GM23338 (cell line): ENCODE data around the gene TNFRSF19. TPM values are rescaled to one million over a fixed set of nuclear protein-coding genes. Genes with fewer than 3 reads are reported as not detected.

ENCODE experiments used
- ATAC-seq: fragments of 200-7000 bp; cut with Tn5 transposase; 3 replicates; pipeline ENCODE4 v1.9.1; 2020
- DNase-seq: peaks from one replicate; pipeline ENCODE4 v3.0.0-alpha.2; 2015; ENCODE audit warnings: low spot score
- H2AFZ ChIP-seq: fragments of 200-600 bp; sonication (generic); 2 replicates; pipeline ENCODE4 v1.8.0; 2016; ENCODE audit warnings: antibody characterized with exemption, mild to moderate bottlenecking, moderate library complexity
- H3F3A ChIP-seq: fragments of 200-600 bp; sonication (generic); replicated peaks from 2 replicates; pipeline ENCODE4 v1.8.0; 2017; ENCODE audit warnings: antibody characterized with exemption, mixed run types, low read depth
- H3K27ac ChIP-seq: fragments of 200-600 bp; sonication (generic); 2 replicates; pipeline ENCODE4 v1.6.1; 2016; ENCODE audit warnings: low read depth
- H3K27me3 ChIP-seq: fragments of 200-600 bp; sonication (generic); 2 replicates; pipeline ENCODE4 v1.8.0; 2016; ENCODE audit warnings: mild to moderate bottlenecking, mixed run types, moderate library complexity; ENCODE audit not compliant: insufficient read depth
- H3K36me3 ChIP-seq: fragments of 200-600 bp; sonication (generic); 2 replicates; pipeline ENCODE4 v1.8.0; 2016; ENCODE audit warnings: mild to moderate bottlenecking; ENCODE audit not compliant: insufficient read depth
- H3K4me1 ChIP-seq: fragments of 200-600 bp; sonication (generic); 2 replicates; pipeline ENCODE4 v1.8.0; 2016; ENCODE audit warnings: mild to moderate bottlenecking, moderate library complexity; ENCODE audit not compliant: insufficient read depth
- H3K4me2 ChIP-seq: fragments of 200-600 bp; sonication (generic); 2 replicates; pipeline ENCODE4 v1.7.1; 2017; ENCODE audit warnings: mixed run types
- H3K4me3 ChIP-seq: fragments of 200-600 bp; sonication (generic); 2 replicates; pipeline ENCODE4 v1.6.1; 2016; ENCODE audit warnings: mixed run types
- H3K79me2 ChIP-seq: fragments of 200-600 bp; sonication (generic); replicated peaks from 2 replicates; pipeline ENCODE4 v1.8.0; 2017; ENCODE audit warnings: mild to moderate bottlenecking; ENCODE audit not compliant: insufficient read depth
- H3K9me2 ChIP-seq: fragments of 200-600 bp; sonication (generic); 2 replicates; pipeline ENCODE4 v1.8.0; 2017; ENCODE audit not compliant: insufficient read depth
- H4K20me1 ChIP-seq: fragments of 200-600 bp; sonication (generic); replicated peaks from 2 replicates; pipeline ENCODE4 v1.8.0; 2017; ENCODE audit warnings: mild to moderate bottlenecking; ENCODE audit not compliant: insufficient read depth
- H3K27ac Mint-ChIP-seq: 2 replicates; pipeline ENCODE4 v1.8.0; 2020; ENCODE audit warnings: inconsistent platforms, mild to moderate bottlenecking, moderate library complexity, mixed read lengths
- H3K27me3 Mint-ChIP-seq: 3 replicates; pipeline ENCODE4 v1.8.0; 2022; ENCODE audit warnings: low read depth, mild to moderate bottlenecking, moderate library complexity, mixed read lengths, inconsistent platforms; ENCODE audit not compliant: insufficient read depth, poor library complexity
- H3K36me3 Mint-ChIP-seq: 3 replicates; pipeline ENCODE4 v1.8.0; 2021; ENCODE audit warnings: low read depth, mild to moderate bottlenecking, inconsistent platforms, moderate library complexity, mixed read lengths
- H3K4me1 Mint-ChIP-seq: 3 replicates; pipeline ENCODE4 v1.8.0; 2020; ENCODE audit warnings: mild to moderate bottlenecking, inconsistent platforms, mixed read lengths
- H3K4me3 Mint-ChIP-seq: 3 replicates; pipeline ENCODE4 v1.8.0; 2021; ENCODE audit warnings: moderate library complexity, mild to moderate bottlenecking, inconsistent platforms, mixed read lengths
- H3K9me3 Mint-ChIP-seq: 3 replicates; pipeline ENCODE4 v1.8.0; 2020; ENCODE audit warnings: moderate library complexity, mild to moderate bottlenecking, inconsistent platforms, mixed read lengths
- CREB1 ChIP-seq: fragments of 250-450 bp; sonication (Bioruptor Pico); IDR thresholded peaks from 2 replicates; pipeline ENCODE4 v1.5.0; 2020; ENCODE audit warnings: low read depth, mild to moderate bottlenecking, moderate library complexity
- CTCF ChIP-seq, 2 experiments: fragments of 200-600 bp in 1 of 2; sonication (generic) in 1 of 2; conservative IDR thresholded peaks; 2 replicates each; pipeline versions ENCODE4 v1.5.1 to v1.6.1; 2016 to 2017; ENCODE audit warnings: antibody characterized with exemption in 2 of 2, low read depth in 2 of 2, mild to moderate bottlenecking in 2 of 2, moderate library complexity in 1 of 2
- ETS1 ChIP-seq: IDR thresholded peaks from 2 replicates; pipeline ENCODE4 v1.6.1; 2016; ENCODE audit warnings: antibody characterized with exemption
- EZH2 ChIP-seq: fragments of 200-600 bp; sonication (generic); IDR thresholded peaks from one replicate; pipeline ENCODE4 v1.8.0; 2017; ENCODE audit warnings: antibody characterized with exemption, mild to moderate bottlenecking, low read depth; ENCODE audit not compliant: unreplicated experiment
- EZH2phosphoT487 ChIP-seq: fragments of 200-600 bp; sonication (generic); IDR thresholded peaks from one replicate; pipeline ENCODE4 v1.8.1; 2018; ENCODE audit warnings: antibody characterized with exemption; ENCODE audit not compliant: unreplicated experiment
- JUNB ChIP-seq: IDR thresholded peaks from one replicate; pipeline ENCODE4 v1.6.1; 2016; ENCODE audit warnings: antibody characterized with exemption; ENCODE audit not compliant: unreplicated experiment
- NANOG ChIP-seq: IDR thresholded peaks from 2 replicates; pipeline ENCODE4 v1.6.1; 2016; ENCODE audit warnings: antibody characterized with exemption, borderline replicate concordance
- POLR2AphosphoS5 ChIP-seq: IDR thresholded peaks from 2 replicates; pipeline ENCODE4 v1.6.1; 2016; ENCODE audit warnings: antibody characterized with exemption, low read depth
- REST ChIP-seq: IDR thresholded peaks from one replicate; pipeline ENCODE4 v1.6.1; 2018; ENCODE audit warnings: antibody characterized with exemption; ENCODE audit not compliant: unreplicated experiment
- STAT1 ChIP-seq: IDR thresholded peaks from one replicate; pipeline ENCODE4 v1.6.1; 2016; ENCODE audit warnings: antibody characterized with exemption; ENCODE audit not compliant: unreplicated experiment
- ZNF114 ChIP-seq: fragments of 250-450 bp; sonication (Bioruptor Pico); IDR thresholded peaks from 2 replicates; pipeline ENCODE4 v1.5.0; 2020; ENCODE audit warnings: mild to moderate bottlenecking, moderate library complexity
- ZNF331 ChIP-seq: fragments of 250-450 bp; sonication (Bioruptor Pico); IDR thresholded peaks from 2 replicates; pipeline ENCODE4 v1.5.0; 2020; ENCODE audit warnings: low read depth, mild to moderate bottlenecking, moderate library complexity
- ZNF462 ChIP-seq: fragments of 250-450 bp; sonication (Bioruptor Pico); IDR thresholded peaks from 2 replicates; pipeline ENCODE4 v1.5.0; 2020; ENCODE audit warnings: mild to moderate bottlenecking, moderate library complexity
- polyA plus RNA-seq: library from polyadenylated mRNA; unstranded; fragments of >200 nt; fragmentation: Nextera tagmentation; extraction: Ambion mirVana; gene quantifications from 2 replicates; pipeline ENCODE4 v1.2.1, GENCODE V29; 2016
- total RNA-seq: library from RNA; depleted of rRNA; stranded (reverse); fragments of >200 nt; shearing (Covaris generic); gene quantifications from 2 replicates; pipeline ENCODE4 v1.2.3, GENCODE V29; 2014

TNFRSF19 gene
- total and polyA plus RNA-seq, 2 experiments from 2014 or later = 0.21 to 0.35 TPM

GRCh38 chr13:23552171-23552570, 18.0 kb upstream of the TNFRSF19 start:
- Mint-ChIP-seq H3K9me3 (no peaks in the 10 kb centered on the region), H3K4me3 (no peak overlapping the region), H3K36me3 (no peaks in the 10 kb centered on the region), H3K4me1 (peaks cover 16% of the 10 kb centered on the region), H3K27ac (no peak overlapping the region), H3K27me3 (peaks cover 6% of the 10 kb centered on the region)
- no peaks in the 10 kb centered on the region for H4K20me1 ChIP-seq
- H3K4me2 ChIP-seq = peak overlapping the region; percentile 41
- H3K4me1 ChIP-seq = peaks cover 13% of the 10 kb centered on the region; the same call in 1 of the 2 replicates
- no peaks in the 10 kb centered on the region for H3K79me2 ChIP-seq
- no peak overlapping the region for H3K27ac ChIP-seq
- no peaks in the 10 kb centered on the region for H3K9me2 ChIP-seq
- peaks cover 6% of the 10 kb centered on the region; the same call in 1 of the 2 replicates for H3K27me3 ChIP-seq
- no peaks in the 10 kb centered on the region for H3K36me3 ChIP-seq
- no peaks in the 10 kb centered on the region for H3F3A ChIP-seq
- ATAC-seq (no peak), DNase-seq (no peak)
- no peak overlapping the region for H3K4me3 ChIP-seq
- H2AFZ ChIP-seq = 0 out of 2 replicates have a peak overlapping the region, but pooled peaks have one; percentile 24
- TF ChIP-seq ETS1 (no peak), STAT1 (no peak), JUNB (no peak), EZH2phosphoT487 (no peak), EZH2 (no peak), POLR2AphosphoS5 (no peak), ZNF114 (no peak), NANOG (no peak), CTCF (conservative IDR thresholded peaks at IDR 0.05; ENCODE audit: low read depth in 2 of 2) (no peak), ZNF462 (no peak), REST (no peak), ZNF331 (CRISPR knock-in tag) (no peak), CREB1 (CRISPR knock-in tag) (no peak)
